Measurements from ENCODE around the gene PPP4R4. TPM values are rescaled to one million over a fixed set of nuclear protein-coding genes. Genes with fewer than 3 reads are reported as not detected.

Gene PPP4R4
- total RNA-seq, 1 experiment from 2014 or later: 0.88 TPM

GRCh38 chr14:94127330-94127729, 46.8 kb upstream of the PPP4R4 start:
- no peaks in the 10 kb centered on the region for H3K36me3 ChIP-seq (ENCODE audit: insufficient read depth, low read length, poor library complexity, severe bottlenecking)
- H3K4me1 ChIP-seq (ENCODE audit: insufficient read depth, low read length, poor library complexity, severe bottlenecking): peaks cover 5% of the 10 kb centered on the region
- intact Hi-C loops (cut with micrococcal nuclease; ENCODE audit: unreplicated experiment): no loop called here
- ChIA-PET POLR2A (ENCODE audit: low non-redundant PET) (no interaction called here), CTCF (interaction anchor here (1.5 kb wide), 1 partner anchor 9 kb away, joined by 4 read pairs; no protein-coding TSS in a partner anchor)
- BruUV-seq (replicated peaks): no TSS peak
- H3K4me3 ChIP-seq (ENCODE audit: low read depth, low read length, poor library complexity, severe bottlenecking): no peak overlapping the region
- no peaks in the 10 kb centered on the region for H3K27me3 ChIP-seq (replicated peaks; ENCODE audit: insufficient read depth, low read depth, low read length, poor library complexity)
- no peaks in the 10 kb centered on the region for H3K9me3 ChIP-seq (ENCODE audit: low read depth, low read length, poor library complexity, severe bottlenecking)
- TF ChIP-seq EZH2 (IDR thresholded peaks at IDR 0.05; ENCODE audit: borderline replicate concordance, low read depth, low read length, poor library complexity, severe bottlenecking): no peak
- TF ChIP-seq CTCF (conservative IDR thresholded peaks at IDR 0.05; ENCODE audit: low read depth, low read length): no peak
- no peak overlapping the region for H3K27ac ChIP-seq (ENCODE audit: low read depth, low read length, poor library complexity, severe bottlenecking)
- DNase-seq (ENCODE audit: low spot score): no peak

GRCh38 chr14:94128216-94128839, 45.8 kb upstream of the PPP4R4 start:
- no TSS peak for BruUV-seq (replicated peaks)
- DNase-seq (ENCODE audit: low spot score): no peak
- ChIA-PET CTCF (interaction anchor here (1.5 kb wide), 1 partner anchor 8 kb away, joined by 4 read pairs; no protein-coding TSS in a partner anchor), POLR2A (ENCODE audit: low non-redundant PET) (interaction anchor here (0.6 kb wide), 2 partner anchors 1611 to 1876 kb away, joined by 3 to 4 read pairs; no protein-coding TSS in a partner anchor)
- no peak overlapping the region for H3K27ac ChIP-seq (ENCODE audit: low read depth, low read length, poor library complexity, severe bottlenecking)
- TF ChIP-seq CTCF (conservative IDR thresholded peaks at IDR 0.05; ENCODE audit: low read depth, low read length) (no peak), EZH2 (IDR thresholded peaks at IDR 0.05; ENCODE audit: borderline replicate concordance, low read depth, low read length, poor library complexity, severe bottlenecking) (no peak)
- no peaks in the 10 kb centered on the region for H3K36me3 ChIP-seq (ENCODE audit: insufficient read depth, low read length, poor library complexity, severe bottlenecking)
- no peaks in the 10 kb centered on the region for H3K9me3 ChIP-seq (ENCODE audit: low read depth, low read length, poor library complexity, severe bottlenecking)
- intact Hi-C loops (cut with micrococcal nuclease; ENCODE audit: unreplicated experiment): no loop called here
- no peaks in the 10 kb centered on the region for H3K27me3 ChIP-seq (replicated peaks; ENCODE audit: insufficient read depth, low read depth, low read length, poor library complexity)
- H3K4me1 ChIP-seq (ENCODE audit: insufficient read depth, low read length, poor library complexity, severe bottlenecking): peaks cover 5% of the 10 kb centered on the region
- H3K4me3 ChIP-seq (ENCODE audit: low read depth, low read length, poor library complexity, severe bottlenecking): peak overlapping the region; percentile 39

GRCh38 chr14:94129111-94129757, 44.9 kb upstream of the PPP4R4 start, which contains the start of gene IFI27L2:
Gene IFI27L2, minus strand, starts transcription at chr14:94129604. Its CDS starts 40 bp downstream, at chr14:94129564.
- peak; percentile 32 for TF ChIP-seq CTCF (conservative IDR thresholded peaks at IDR 0.05; ENCODE audit: low read depth, low read length)
- no peak for TF ChIP-seq EZH2 (IDR thresholded peaks at IDR 0.05; ENCODE audit: borderline replicate concordance, low read depth, low read length, poor library complexity, severe bottlenecking)
- no peak within 1 kb of the TSS for H3K27ac ChIP-seq (ENCODE audit: low read depth, low read length, poor library complexity, severe bottlenecking)
- peaks cover 5% of the 10 kb centered on the region for H3K4me1 ChIP-seq (ENCODE audit: insufficient read depth, low read length, poor library complexity, severe bottlenecking)
- H3K9me3 ChIP-seq (ENCODE audit: low read depth, low read length, poor library complexity, severe bottlenecking): no peaks in the 10 kb centered on the region
- POLR2A ChIA-PET (ENCODE audit: low non-redundant PET): interaction anchor here (0.7 kb wide), 1 partner anchor 75 kb away, joined by 3 read pairs; no protein-coding TSS in a partner anchor
- peak within 1 kb of the TSS; percentile 39 for H3K4me3 ChIP-seq (ENCODE audit: low read depth, low read length, poor library complexity, severe bottlenecking)
- DNase-seq (ENCODE audit: low spot score): peak; percentile 88
- H3K27me3 ChIP-seq (replicated peaks; ENCODE audit: insufficient read depth, low read depth, low read length, poor library complexity): no peaks in the 10 kb centered on the region
- H3K36me3 ChIP-seq (ENCODE audit: insufficient read depth, low read length, poor library complexity, severe bottlenecking): no peaks in the 10 kb centered on the region
- BruUV-seq (replicated peaks): no TSS peak
- CTCF ChIA-PET: interaction anchor here (0.6 kb wide), 1 partner anchor 24 kb away, joined by 4 read pairs; no protein-coding TSS in a partner anchor
- intact Hi-C loops (cut with micrococcal nuclease; ENCODE audit: unreplicated experiment): no loop called here
